ENCODE data around the gene WDR90. TPM values are rescaled to one million over a fixed set of nuclear protein-coding genes. Genes with fewer than 3 reads are reported as not detected.
A peak's percentile ranks its signal among the peaks of the same experiment; 100 is the strongest.

Gene WDR90
- total RNA-seq, 1 experiment from 2014 or later, result 28.7 TPM

DNA sequence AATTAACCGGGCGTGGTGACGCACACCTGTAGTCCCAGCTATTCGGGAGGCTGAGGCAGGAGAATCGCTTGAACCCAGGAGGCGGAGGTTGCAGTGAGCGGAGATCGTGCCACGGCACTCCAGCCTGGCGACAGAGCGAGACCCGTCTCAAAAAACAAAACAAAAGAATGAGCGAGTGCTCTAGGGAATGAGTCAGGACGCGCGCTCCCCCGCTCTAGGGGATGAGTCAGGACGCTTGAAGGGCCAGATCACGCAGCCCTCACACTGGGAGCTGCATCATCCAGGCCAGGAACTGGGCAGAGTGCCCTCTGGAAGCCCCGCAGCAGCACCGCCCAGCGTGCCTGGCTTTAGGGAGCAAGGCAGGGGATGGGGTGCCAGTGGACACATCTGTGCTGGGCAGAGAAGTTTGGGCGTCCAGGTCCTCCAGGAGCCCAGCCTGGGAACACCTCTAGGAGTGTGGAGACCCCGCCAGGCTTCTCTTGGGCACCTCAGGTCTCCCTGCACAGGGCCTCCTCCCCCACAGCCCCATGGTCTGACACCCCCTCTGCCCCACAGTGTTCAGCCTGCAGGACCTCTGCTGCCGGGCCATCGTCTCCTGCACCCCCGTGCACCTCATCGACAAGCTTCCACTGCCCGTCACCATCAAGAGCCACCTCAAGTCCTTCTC, 22.2 kb upstream of the WDR90 start:
- DNase-seq (ENCODE audit: low spot score), result peak; percentile 99

DNA sequence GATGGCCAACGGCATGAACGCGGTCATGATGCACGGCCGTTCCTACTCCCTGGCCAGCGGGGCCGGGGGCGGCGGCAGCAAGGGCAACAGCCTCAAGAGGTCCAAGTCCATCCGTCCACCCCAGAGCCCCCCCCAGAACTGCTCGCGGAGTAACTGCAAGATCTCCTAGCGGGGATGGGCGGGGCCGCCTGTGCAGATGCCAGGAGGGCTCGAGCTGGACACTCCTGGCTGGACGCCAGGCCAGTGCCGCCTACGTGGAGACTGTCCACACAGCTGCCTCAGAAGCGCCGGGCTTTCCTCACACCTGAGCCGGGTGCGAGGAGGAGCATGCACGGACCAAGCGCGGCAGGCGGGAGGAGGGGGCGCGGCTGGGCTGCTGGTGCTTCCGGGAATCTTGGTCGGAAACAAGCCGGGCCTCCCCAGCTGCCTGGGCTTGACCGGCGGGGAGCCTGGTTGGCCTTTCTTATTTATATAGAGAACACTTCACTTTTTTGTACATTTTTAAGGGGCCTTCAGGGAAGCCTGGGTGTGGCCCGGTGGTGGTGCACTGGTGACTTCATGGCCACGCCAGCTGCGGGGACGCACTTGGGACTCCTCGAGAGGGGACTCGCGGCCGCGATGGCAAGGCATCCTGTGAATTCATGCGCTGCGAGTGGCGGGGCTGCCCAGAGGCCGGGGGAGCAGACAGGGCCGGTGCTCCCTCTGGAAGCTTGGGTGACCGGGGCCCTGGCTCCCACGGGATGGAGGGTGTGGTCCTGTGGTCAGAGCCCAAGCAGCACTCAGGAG, 21.5 kb upstream of the WDR90 start:
- peak; percentile 83 for DNase-seq (ENCODE audit: low spot score)

DNA sequence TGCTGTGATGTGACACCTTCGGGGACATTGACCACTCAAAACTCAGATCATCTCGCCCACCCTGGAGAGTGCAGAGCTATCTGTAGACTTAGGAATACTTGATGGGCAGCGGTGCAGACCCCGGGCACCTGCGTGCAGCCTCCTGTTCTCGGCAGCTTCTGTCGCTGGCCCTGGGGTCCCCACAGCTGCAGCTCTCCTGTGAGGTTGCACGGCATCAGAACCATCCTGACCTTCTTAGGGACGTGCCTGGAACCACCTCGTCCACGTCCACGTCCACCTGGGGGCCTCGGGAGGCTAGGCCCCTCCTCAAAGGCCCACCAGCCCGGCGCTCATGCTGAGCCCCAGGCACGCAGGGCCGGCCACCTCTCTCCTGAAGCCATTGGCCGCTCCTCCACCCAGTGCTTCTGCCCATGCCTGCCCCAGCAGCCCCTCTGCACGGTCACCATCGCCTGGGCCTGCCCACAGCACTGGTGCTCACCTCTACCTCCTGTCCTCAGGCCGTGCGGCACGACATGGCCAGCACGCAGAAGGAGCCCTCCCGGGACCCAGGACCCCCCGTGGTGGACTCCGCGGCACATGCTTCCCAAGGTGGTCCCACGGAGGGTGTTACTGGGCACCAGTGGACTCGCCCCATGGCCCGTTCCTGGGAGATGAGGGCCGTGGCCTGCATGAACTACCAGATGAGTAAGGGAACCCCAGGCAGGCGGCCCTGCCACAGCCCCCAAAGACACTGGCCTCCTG, 20.7 kb upstream of the WDR90 start:
- no peak for DNase-seq (ENCODE audit: low spot score)

DNA sequence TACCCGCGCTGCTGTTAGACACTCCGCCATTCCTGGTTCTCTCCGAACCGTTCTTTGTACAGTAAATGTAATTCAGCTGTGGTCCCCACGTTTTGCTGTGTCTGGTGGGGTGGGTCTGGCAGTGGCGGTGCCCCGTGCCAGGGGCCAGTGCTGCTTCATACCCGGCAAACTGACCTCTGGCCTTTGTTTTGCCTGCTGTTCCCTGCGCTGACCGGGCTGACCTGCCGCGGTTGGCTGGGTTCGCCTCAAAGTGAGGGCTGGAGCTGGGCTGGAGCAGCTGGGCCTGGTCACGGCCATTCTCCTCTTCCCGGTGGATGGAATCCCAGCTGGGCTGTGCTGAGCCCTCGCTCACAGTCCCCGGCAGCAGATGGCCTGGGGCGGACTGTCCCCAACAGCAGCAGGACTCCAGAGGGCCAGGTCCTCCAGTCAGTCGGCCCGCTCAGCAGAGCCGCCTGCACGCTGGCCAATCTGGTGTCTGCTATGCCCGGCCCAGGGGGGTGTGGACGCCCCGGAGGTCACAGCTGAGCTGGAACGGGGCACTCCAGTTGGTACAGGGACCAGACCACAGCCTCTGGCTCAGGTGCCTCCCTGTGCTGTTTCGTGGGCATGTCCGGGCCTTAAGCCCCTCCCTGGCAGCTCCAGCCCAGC, 19.9 kb upstream of the WDR90 start:
- DNase-seq (ENCODE audit: low spot score), result no peak

DNA sequence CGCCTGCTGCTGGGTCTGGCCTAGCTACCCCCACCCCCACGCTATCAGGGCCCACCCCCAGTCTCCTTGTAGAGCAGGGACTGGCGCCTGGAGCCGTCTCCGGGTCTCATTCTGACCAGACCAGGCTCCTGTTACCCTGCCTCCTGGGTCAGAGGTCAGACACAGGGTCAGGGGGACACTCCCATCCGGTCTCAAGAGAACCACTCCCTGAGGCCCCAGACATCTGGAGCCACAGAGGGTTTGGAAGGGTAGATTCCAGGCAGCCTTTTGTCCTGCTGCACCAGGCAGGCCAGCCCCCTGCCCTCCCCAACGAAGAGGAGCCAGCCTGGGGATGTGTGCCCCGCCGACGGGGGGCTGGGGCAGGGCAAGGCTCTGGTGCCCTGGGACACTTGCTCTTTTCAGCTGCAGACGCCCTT, 19.3 kb upstream of the WDR90 start:
- no peak for DNase-seq (ENCODE audit: low spot score)

DNA sequence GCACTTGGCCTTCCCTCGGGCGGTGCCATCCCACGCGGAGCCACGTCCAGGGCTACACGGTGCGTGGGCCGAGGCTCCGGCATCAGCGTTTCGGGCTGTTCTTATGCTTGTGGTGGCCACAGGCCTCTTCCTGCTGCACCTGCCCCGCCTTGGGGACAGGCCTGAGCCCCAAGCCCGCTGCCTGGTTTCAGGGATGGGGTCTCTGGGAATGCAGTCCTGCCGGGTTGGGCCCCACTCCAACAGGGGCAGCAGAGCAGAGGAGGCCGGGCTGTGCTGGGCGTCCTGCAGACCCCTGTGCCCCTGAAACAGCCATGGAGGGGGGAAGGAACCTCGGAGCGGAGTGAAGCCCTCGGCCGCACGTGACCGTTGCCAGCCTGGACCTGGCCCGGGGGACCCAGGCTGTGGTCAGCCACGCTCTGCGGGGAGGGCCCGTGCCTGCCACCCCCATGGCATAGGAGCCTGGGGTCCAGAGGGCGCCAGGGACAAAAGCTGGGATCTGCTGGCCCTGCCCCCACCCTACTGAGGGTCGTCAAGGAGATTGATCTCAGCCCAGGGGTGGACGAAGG, 18.8 kb upstream of the WDR90 start:
- DNase-seq (ENCODE audit: low spot score), result no peak

DNA sequence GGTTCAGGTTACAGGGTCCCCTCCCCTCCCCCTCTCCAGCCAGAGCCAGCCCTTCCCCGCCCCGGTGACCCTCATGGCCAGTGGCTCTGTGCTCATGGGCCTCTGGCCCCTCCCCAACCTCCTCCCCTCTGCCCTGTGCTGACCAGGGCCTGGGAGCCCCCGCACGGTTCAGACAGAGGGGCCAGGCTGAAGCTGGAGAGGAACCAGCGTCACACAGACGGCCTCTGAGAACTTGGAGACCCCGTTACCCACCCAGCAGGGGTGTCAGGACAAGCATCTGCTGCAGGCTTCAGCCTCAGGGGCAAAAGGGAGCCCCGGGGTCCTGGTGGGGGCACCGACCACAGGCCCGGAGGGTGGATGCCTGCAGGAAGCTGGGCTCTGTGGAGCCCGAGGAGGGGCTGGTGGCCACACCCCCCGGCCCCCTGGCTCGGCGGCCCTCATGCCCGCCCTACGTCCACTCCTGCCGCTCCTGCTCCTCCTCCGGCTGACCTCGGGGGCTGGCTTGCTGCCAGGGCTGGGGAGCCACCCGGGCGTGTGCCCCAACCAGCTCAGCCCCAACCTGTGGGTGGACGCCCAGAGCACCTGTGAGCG, 18.3 kb upstream of the WDR90 start, which contains the start of gene WFIKKN1:
Gene WFIKKN1, plus strand, starts transcription at position 171 of the 591 bp plus-strand sequence. Its CDS starts 269 bp downstream, at position 440.
- no peak for DNase-seq (ENCODE audit: low spot score)

DNA sequence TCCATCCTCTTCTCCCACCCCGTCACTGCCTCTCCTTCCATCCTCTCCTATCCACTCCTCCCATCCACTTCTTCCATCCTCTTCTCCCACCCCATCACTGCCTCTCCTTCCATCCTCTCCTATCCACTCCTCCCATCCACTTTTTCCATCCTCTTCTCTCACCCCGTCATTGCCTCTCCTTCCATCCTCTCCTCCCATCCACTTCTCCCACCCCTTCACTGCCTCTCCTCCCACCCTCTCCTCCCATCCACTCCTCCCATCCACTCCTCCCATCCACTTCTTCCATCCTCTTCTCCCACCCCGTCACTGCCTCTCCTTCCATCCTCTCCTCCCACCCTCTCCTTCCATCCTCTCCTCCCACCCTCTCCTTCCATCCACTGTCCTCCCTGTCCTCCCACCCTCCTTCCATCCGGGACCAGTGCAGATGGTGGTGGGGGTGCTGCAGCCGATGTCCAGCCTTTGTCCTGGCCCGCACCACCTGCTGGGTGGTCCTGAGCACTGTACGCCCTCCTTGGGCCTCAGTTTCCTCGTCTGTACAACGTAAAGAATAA, 17.3 kb upstream of the WDR90 start:
- DNase-seq (ENCODE audit: low spot score), result no peak

DNA sequence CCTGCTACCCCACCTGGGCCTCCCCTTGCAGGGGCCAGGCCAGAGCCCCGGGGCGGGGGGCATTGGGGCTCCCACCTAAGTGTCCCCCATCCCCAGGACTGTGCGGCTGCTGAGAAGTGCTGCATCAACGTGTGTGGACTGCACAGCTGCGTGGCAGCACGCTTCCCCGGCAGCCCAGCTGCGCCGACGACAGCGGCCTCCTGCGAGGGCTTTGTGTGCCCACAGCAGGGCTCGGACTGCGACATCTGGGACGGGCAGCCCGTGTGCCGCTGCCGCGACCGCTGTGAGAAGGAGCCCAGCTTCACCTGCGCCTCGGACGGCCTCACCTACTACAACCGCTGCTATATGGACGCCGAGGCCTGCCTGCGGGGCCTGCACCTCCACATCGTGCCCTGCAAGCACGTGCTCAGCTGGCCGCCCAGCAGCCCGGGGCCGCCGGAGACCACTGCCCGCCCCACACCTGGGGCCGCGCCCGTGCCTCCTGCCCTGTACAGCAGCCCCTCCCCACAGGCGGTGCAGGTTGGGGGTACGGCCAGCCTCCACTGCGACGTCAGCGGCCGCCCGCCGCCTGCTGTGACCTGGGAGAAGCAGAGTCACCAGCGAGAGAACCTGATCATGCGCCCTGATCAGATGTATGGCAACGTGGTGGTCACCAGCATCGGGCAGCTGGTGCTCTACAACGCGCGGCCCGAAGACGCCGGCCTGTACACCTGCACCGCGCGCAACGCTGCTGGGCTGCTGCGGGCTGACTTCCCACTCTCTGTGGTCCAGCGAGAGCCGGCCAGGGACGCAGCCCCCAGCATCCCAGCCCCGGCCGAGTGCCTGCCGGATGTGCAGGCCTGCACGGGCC, 16.5 kb upstream of the WDR90 start:
- no peak for DNase-seq (ENCODE audit: low spot score)

DNA sequence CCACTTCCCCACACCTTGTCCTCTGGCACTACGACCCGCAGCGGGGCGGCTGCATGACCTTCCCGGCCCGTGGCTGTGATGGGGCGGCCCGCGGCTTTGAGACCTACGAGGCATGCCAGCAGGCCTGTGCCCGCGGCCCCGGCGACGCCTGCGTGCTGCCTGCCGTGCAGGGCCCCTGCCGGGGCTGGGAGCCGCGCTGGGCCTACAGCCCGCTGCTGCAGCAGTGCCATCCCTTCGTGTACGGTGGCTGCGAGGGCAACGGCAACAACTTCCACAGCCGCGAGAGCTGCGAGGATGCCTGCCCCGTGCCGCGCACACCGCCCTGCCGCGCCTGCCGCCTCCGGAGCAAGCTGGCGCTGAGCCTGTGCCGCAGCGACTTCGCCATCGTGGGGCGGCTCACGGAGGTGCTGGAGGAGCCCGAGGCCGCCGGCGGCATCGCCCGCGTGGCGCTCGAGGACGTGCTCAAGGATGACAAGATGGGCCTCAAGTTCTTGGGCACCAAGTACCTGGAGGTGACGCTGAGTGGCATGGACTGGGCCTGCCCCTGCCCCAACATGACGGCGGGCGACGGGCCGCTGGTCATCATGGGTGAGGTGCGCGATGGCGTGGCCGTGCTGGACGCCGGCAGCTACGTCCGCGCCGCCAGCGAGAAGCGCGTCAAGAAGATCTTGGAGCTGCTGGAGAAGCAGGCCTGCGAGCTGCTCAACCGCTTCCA, 15.7 kb upstream of the WDR90 start:
- no peak for DNase-seq (ENCODE audit: low spot score)

DNA sequence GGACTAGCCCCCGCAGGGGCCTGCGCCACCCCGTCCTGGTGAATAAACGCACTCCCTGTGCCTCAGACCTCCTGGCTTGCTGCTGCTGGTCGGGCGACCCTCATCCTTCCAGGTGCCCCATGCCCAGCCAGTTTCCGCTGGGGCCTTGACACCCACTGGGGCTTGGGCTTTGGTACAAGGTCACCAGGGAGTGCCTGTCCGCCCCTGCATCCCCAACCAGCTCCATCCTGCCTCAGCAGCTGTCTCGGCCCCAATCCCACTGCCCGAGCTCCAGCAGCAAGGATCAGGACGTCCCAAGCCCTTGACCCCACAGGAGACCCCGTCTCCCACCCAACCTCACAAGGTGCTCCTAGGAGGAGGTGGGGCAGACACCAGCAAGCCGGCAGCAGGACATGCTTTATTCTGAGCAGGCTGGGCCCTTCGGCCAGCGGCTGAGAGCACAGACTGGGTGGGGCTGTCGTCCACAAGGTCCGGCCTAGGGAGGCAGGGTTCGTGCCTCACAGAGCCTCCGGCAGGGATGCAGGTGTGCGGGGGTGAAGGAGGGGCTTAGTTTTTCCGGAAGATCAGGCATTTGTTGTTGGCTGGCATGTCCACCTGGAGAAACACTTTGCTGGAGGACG, 15.0 kb upstream of the WDR90 start:
- no peak for DNase-seq (ENCODE audit: low spot score)

DNA sequence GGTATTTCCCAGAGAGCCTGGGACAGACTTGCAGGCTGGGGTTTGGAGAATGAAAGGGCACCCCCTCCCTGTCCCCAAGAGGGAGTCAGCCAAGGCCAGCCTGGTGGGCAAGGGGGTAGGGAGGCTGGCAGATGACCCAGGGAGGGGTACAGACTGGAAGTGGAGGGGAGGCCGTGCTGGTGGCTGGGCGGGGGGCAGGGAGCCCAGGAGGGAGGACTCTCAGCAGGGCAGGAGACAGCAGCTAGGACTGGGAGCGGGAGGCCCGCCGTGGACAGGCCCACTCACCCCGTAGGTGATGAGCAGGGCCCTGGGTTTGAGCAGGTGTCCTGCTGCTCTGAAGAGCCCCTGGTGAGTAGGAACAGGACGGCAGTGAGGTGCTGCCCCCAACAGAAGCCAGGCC, 14.2 kb upstream of the WDR90 start:
- no peak for DNase-seq (ENCODE audit: low spot score)

DNA sequence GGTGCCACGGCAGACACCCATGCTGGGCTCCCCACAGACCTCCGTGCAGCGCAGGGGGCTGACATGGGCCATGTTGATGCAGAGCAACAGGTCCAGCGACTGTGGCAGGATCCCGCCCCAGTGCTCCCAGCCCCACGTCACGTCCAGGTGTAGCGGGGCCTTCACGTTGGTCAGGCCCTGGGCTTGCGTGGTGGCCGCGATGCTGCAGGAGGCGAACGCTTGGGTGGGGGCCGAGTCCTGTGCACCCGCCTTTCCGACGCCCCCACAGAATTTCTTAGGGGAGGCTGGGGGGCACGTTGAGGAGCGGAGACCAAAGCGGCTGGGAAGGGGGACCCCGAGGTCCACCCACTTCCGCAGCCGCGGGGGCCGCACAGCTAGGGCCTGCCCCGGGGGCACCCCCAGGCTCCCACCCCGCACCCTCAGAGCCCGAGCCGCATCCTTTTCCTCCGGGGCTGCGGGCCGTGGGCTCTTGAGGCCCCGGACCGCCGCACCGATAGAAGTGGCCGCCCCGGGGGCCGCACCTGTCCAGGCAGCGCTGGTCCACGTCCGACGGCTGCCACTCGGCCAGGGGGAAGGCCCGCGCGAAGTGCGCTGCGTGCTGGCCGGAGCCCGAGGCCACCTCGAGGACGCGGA, 13.5 kb upstream of the WDR90 start:
- no peak for DNase-seq (ENCODE audit: low spot score)

DNA sequence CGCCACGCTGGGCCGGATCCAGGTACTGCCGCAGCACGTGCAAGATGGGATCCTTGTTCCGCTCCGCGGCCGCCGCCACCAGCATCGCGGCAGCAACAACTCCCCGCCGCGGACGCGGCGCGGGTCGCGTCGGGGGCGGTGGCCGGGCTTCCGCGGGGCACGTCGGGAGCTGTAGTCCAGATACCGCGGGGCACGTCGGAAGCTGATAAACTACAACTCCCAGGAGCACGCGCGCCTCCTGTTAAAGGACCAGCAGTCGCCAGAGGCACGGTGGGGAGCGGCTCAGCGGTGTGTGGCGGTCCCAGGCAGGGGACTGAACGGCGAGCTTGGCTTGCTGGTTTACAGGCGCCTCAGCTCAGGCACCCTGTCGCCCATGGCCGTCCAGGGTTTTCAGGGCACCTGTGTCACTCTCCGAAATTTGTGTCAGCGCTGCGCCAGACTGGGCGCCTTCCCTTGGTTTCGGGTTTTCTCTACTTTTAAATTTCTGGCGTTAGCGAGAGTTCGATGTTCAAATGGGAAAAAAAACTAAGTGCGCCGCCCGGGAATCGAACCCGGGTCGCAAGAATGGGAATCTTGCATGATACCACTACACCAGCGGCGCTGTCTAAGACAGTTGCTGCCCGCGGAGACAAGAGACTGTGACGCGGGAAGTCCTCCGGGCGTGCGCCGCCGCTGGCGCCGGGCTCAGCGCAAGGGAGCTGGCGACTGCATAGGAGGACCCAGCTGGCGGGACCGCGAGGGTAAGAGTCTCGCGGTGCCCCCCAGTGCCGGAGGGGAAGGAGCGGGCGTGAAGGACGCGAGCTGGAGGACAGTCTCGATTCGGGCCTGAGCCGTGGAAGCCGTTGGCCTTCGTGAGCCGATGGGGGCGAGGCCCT, 12.7 kb upstream of the WDR90 start, which contains the start of gene METTL26:
Gene METTL26, minus strand, starts transcription at position 100 of the 875 bp plus-strand sequence. Its CDS starts 15 bp downstream, at position 85.
- DNase-seq (ENCODE audit: low spot score), result peak; percentile 92

DNA sequence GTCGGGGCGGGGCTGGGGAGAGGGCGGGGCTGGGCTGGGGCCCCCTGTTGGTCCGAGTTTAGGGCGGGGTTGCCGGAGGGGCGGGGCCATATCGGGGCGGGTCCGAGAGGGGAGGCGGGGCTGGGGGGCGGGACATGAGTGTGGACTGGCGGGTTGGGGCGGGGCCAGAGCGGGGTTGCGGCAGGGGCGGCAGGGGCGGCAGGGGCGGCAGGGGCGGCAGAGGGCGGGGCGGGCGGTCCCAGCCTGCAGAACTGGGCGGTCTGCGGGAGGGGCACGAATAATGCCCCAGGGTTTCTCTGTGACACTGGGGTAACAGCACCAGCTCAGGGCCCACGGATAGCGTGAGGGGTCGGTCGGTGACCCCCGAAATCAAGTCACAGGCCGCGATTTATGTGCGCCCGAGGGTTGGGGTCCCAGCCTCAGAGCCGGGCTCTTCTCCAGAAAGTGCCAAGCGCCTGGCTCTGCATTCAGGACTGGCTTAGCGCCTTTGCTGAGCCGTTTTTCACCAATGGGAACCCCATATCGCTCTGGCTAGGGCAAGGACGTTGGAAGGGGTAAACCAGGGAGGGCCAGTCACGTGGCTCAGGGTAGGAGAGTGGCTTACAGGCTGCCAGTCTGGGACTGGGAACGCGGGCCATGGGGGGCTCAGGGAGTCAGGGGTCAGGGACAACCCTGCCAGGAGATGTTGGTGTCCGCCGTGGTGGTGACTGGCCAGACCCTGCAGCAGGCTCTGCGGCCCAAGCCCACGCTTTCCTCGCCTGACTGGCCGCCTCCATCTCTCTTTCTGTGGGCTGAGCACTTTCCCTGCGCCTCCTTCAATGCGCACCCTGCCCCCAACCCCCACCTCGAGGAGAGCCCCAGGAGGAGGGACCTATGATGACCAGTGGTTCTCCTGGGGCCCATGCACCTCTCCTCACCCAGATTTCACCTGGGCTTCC, 11.8 kb upstream of the WDR90 start:
- DNase-seq (ENCODE audit: low spot score), result no peak

DNA sequence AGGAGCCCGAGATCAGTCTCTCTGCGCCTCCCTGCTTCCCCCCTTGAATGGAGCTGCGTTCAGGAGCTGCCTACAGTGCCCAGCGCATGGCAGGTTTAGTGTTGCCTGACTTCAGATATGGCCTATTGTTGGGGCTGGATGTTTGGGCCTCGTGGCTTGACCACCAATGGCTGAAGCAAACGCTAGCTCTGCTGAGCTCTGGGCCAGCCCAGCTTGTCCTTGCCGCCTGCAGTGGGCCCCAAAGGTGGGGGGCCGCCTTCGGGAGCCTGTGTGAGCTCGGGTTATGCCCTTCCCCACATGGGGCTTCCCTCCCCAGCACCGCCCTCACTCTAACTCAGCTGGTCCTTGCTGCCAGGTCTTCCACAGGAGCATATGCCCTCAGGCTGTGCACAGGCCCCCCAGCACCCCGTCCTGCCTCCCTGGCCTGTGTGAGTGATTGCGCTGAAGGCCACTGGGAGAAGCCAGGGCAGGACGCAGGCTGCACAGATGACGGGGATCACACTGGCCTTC, 11.1 kb upstream of the WDR90 start:
- DNase-seq (ENCODE audit: low spot score), result no peak
